Naive B cell (primary cell): ENCODE results near the gene BCL11B. TPM values are rescaled to one million over a fixed set of nuclear protein-coding genes. Genes with fewer than 3 reads are reported as not detected.

ENCODE experiments used
- ATAC-seq, 2 donors: fragments of 150-1000 bp; cut with Tn5 transposase; 2 replicates each; pipeline ENCODE4 v1.10.0; 2021; ENCODE audit warnings: low read depth in 2 of 2, mild to moderate bottlenecking in 2 of 2, moderate library complexity in 2 of 2
- DNase-seq: peaks from one replicate; pipeline ENCODE4 v3.0.0; 2022
- H3K27ac Mint-ChIP-seq, 6 donors: one replicate each; pipeline ENCODE4 v1.8.0; 2020 to 2022; ENCODE audit warnings: mild to moderate bottlenecking in 6 of 6, mixed read lengths in 6 of 6, moderate library complexity in 5 of 6, inconsistent platforms in 2 of 6
- H3K27me3 Mint-ChIP-seq, 3 donors: one replicate each; pipeline ENCODE4 v1.8.0; 2021 to 2022; ENCODE audit warnings: mixed read lengths in 3 of 3, mild to moderate bottlenecking in 1 of 3
- H3K36me3 Mint-ChIP-seq, 2 donors: one replicate each; pipeline ENCODE4 v1.8.0; 2020 to 2022; ENCODE audit warnings: mixed read lengths in 2 of 2, inconsistent platforms in 1 of 2, mild to moderate bottlenecking in 1 of 2
- H3K4me1 Mint-ChIP-seq, 3 donors: one replicate each; pipeline ENCODE4 v1.8.0; 2020 to 2022; ENCODE audit warnings: mixed read lengths in 3 of 3, inconsistent platforms in 1 of 3, mild to moderate bottlenecking in 1 of 3, moderate library complexity in 1 of 3
- H3K4me3 Mint-ChIP-seq, 8 donors: one replicate each; pipeline ENCODE4 v1.8.0; 2020 to 2022; ENCODE audit warnings: mild to moderate bottlenecking in 8 of 8, mixed read lengths in 8 of 8, moderate library complexity in 8 of 8, inconsistent platforms in 2 of 8
- H3K9me3 Mint-ChIP-seq, 7 donors: one replicate each; pipeline ENCODE4 v1.8.0; 2020 to 2022; ENCODE audit warnings: mixed read lengths in 7 of 7, mild to moderate bottlenecking in 5 of 7, inconsistent platforms in 2 of 7, moderate library complexity in 1 of 7
- polyA plus RNA-seq, 6 donors: library from polyadenylated mRNA; unstranded; fragments of 300-500 nt; fragmentation: Illumina TruSeq; gene quantifications; one replicate each; pipeline ENCODE4 v1.2.3, GENCODE V29; 2021; ENCODE audit warnings: low read depth in 6 of 6

The BCL11B gene
- polyA plus RNA-seq, 6 donors from 2014 or later = 0.03 to 0.05 TPM; not detected in 4

DNA sequence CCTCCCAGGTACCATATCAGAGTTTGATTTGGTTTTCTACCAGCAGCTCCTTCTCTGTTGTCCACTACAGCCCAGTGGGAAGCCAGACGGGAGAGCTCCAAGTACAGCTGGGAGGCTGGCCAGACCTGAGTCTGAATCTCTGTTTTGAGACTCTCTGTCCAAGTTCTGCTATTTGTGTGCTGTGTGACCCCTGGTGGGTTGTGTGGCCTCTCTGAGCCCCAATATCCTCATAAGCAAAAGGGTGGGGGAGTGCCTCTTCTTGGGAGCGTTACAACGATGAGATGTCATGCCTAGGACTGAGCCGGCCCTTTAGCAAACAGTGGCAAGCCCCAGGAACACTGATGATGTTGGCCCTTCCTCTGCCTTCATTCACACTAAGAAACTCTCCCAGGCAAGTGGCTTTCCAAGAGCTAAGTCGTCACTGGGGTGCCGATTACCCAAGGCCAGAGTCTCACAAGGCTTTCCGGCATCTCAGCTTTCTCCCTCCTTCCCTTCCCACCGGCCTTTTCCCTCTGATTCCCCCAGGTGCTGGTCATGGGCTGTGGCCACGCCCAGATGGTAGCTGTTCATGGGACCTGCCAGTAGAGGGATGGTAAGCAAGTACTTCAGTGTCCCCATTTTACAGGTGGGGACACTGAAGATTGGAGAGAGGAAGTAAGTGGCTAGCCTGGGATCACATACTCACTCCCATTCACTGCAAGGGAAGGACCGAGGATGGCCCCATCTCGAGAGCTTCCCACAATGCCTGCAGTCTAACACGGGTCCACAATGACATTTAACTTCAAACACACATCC lies 47.7 kb downstream of the BCL11B start:
- Mint-ChIP-seq H3K4me3 (no peak overlapping the region), H3K4me1 (no peaks in the 10 kb centered on the region)

DNA sequence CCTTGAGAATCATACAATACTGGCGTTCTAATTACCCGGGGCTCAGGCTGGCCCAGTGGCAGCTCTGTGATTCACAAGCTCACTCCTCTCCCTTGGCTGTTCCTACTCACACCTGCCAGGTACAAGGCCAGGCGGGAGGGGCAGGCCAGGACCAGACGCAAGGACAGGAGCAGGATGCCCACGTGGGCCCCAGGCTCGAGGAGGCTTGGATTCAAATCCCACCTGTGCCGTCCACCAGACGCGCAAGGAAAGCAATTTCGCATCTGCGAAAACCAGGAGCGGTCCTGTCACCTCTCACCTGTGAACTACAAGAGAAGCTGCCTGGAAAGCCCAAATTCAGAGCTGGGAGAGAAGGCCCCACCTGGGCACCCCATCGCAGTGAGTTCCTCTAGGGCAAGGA lies 50.6 kb downstream of the BCL11B start:
- H3K36me3 Mint-ChIP-seq = no peaks in the 10 kb centered on the region
- no peak for DNase-seq

More for the DNA sequence above, 47.7 kb downstream of the BCL11B start:
- H3K36me3 Mint-ChIP-seq = no peaks in the 10 kb centered on the region
- no peak overlapping the region for H3K27ac Mint-ChIP-seq
- DNase-seq (no peak), ATAC-seq (no peak)
- H3K9me3 Mint-ChIP-seq = peaks cover 0 to 7% (median 4%) of the 10 kb centered on the region in 7 donors
- peaks cover 10 to 16% (median 14%) of the 10 kb centered on the region in 3 donors for H3K27me3 Mint-ChIP-seq

DNA sequence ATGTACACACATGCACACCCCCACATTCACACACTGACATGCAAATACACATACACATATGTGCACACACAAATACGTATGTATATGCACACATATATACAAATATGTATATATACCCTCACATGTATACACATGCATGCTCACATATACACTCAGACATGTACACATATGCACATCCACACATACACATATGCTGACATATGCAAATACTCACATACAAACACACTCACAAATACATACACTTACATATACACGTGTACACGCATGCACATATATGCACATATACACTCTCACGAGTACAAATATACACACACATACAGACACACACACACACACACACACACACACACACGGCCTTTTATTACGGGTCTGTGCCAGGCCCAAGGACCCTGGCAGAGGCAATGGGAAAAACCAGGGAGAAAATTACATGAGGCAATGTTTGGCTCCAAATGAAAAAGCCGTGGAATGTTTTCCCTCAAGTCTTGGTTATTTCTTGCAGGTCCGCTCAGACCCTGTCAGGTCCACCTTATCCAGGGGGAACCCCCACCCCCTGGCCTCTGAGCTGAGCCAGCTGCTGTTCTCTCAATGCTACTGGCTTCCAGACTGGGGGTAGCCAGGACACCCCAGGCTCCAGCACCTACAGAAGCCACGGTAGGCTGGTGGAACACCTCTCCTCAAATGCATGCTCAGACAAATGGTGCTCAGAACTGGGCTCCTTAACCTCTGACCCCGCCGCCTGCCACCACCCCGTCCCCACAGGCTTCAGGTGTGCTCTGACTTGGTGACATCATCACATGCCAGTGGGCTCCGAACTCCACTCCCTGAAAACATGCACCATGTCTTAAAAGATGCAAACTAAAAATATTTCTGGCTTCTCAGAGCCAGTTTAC lies 54.7 kb downstream of the BCL11B start:
- Mint-ChIP-seq H3K4me1 (no peaks in the 10 kb centered on the region), H3K9me3 (peaks cover 0 to 13% (median 5%) of the 10 kb centered on the region in 7 donors), H3K4me3 (no peak overlapping the region), H3K36me3 (no peaks in the 10 kb centered on the region), H3K27me3 (no peaks in the 10 kb centered on the region), H3K27ac (no peak overlapping the region)
- ATAC-seq (no peak), DNase-seq (no peak)

More for the DNA sequence above, 50.6 kb downstream of the BCL11B start:
- no peak overlapping the region for H3K4me3 Mint-ChIP-seq
- peaks cover 0 to 3% (median 0%) of the 10 kb centered on the region in 3 donors for H3K27me3 Mint-ChIP-seq
- peaks cover 0 to 7% (median 4%) of the 10 kb centered on the region in 7 donors for H3K9me3 Mint-ChIP-seq
- ATAC-seq = no peak
- no peak overlapping the region for H3K27ac Mint-ChIP-seq
- no peaks in the 10 kb centered on the region for H3K4me1 Mint-ChIP-seq

DNA sequence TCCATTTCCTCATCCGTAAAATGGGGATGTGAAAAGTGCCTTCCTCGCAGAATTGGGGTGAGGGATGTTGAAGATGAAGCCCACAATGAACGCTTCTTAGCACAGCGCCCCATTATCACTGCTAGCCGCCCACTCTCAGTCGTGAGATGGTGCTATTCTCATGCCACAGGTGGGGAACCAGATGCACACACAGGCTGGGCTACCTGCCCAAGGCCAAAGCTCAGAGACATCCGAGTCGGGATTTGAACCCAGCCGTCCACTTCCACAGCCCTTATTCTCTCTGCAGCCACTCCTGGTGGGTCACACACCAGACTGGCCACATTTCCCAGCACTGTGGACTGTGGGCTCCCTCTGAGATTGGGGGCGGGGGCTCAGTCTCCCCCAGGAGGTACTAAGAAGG lies 55.8 kb downstream of the BCL11B start:
- H3K4me1 Mint-ChIP-seq = no peaks in the 10 kb centered on the region
- no peaks in the 10 kb centered on the region for H3K36me3 Mint-ChIP-seq
- H3K9me3 Mint-ChIP-seq = peaks cover 0 to 13% (median 5%) of the 10 kb centered on the region in 7 donors
- no peak for DNase-seq
- no peak overlapping the region for H3K27ac Mint-ChIP-seq
- no peak overlapping the region for H3K4me3 Mint-ChIP-seq
- ATAC-seq = no peak
- no peaks in the 10 kb centered on the region for H3K27me3 Mint-ChIP-seq

DNA sequence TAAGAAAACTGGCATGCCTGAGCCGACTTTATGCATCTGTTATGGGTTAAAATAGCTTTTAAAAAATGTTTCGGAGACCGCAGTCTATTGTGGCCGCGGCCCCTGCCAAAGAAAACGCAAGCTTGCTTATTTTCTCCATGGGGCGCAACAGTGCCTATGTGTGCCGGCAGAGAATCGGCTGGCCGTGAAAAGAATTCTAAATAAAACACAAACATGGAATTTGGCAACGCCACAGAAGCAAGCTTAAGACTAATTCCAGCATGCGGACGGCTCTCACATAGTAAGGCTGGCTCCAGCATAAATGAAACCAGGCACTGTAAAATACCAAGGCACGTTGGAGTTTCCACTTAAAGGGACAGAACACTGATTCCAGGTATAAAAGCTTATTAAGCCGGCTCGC lies 56.7 kb downstream of the BCL11B start:
- no peaks in the 10 kb centered on the region for H3K27me3 Mint-ChIP-seq
- H3K27ac Mint-ChIP-seq = no peak overlapping the region
- no peaks in the 10 kb centered on the region for H3K4me1 Mint-ChIP-seq
- H3K4me3 Mint-ChIP-seq = no peak overlapping the region
- H3K36me3 Mint-ChIP-seq = no peaks in the 10 kb centered on the region
- ATAC-seq (no peak), DNase-seq (no peak)
- peaks cover 0 to 13% (median 5%) of the 10 kb centered on the region in 7 donors for H3K9me3 Mint-ChIP-seq

DNA sequence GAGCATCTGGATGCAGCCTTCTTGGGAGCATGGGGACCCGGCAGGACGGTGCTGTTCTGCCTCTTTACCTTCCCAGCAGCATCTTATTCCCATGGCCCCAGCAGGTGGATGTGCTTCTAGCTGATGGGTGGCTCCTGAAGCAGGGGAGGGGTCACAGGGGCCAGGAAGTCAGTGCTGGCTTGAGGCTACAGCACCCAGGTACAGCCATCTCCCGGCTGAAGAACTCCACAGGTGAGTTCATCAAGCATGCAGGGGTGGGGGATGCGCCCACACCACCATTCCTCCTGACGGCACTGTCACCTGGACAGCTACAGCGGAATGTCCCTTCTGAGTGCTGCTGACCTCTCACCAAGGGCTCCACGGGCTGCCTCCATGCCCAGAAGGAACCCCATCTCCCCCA lies 57.3 kb downstream of the BCL11B start:
- no peaks in the 10 kb centered on the region for H3K4me1 Mint-ChIP-seq
- no peak overlapping the region for H3K4me3 Mint-ChIP-seq
- H3K9me3 Mint-ChIP-seq = peaks cover 0 to 13% (median 5%) of the 10 kb centered on the region in 7 donors
- H3K27ac Mint-ChIP-seq = no peak overlapping the region
- ATAC-seq = no peak
- no peaks in the 10 kb centered on the region for H3K27me3 Mint-ChIP-seq
- no peaks in the 10 kb centered on the region for H3K36me3 Mint-ChIP-seq
- DNase-seq = no peak

DNA sequence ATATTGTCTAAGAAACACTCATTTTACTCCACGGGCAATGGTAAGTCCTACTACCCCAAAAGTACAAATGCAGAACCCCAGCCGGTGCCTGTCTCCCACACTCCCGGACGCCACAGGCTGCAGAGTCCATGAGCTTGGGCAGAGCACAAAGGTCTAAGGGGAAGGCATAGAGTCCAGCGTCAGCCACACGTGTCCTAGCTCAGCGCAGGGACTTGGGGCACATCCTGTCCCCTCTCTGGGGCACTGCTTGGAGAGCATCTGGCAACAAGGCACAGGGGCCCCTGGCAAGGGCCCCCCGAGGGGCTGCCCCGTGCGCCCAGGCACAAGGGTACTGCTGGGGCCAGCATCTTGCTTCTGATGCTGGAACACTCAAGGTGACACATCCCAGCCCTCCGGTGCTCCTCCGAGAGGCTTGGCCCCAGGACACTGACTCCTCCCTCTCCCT lies 58.4 kb downstream of the BCL11B start:
- H3K9me3 Mint-ChIP-seq = peaks cover 0 to 13% (median 5%) of the 10 kb centered on the region in 7 donors
- DNase-seq (no peak), ATAC-seq (no peak)
- no peak overlapping the region for H3K4me3 Mint-ChIP-seq
- no peak overlapping the region for H3K27ac Mint-ChIP-seq
- H3K36me3 Mint-ChIP-seq = no peaks in the 10 kb centered on the region
- no peaks in the 10 kb centered on the region for H3K4me1 Mint-ChIP-seq
- no peaks in the 10 kb centered on the region for H3K27me3 Mint-ChIP-seq

DNA sequence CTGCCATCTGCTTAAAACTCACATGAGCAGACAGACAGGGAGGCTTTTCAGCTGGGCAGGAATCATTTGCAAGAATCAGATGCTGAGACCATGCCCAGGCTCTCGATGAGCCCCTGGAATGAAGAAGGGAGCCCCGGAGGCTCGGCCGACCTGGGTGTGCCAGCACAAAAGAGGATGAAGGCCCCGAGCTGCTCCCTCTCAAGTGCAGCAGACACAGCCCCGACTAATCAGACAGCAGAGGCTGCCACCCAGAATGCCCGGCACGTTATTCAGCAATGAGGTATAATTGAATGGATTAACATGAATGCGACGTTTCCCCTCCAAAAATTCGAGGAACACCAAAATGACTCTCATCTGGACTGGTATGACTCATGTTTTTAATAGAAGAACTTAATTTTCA lies 58.9 kb downstream of the BCL11B start:
- H3K36me3 Mint-ChIP-seq = no peaks in the 10 kb centered on the region
- no peak overlapping the region for H3K27ac Mint-ChIP-seq
- no peaks in the 10 kb centered on the region for H3K27me3 Mint-ChIP-seq
- H3K4me1 Mint-ChIP-seq = no peaks in the 10 kb centered on the region
- no peak overlapping the region for H3K4me3 Mint-ChIP-seq
- ATAC-seq (no peak), DNase-seq (no peak)
- peaks cover 0 to 13% (median 5%) of the 10 kb centered on the region in 7 donors for H3K9me3 Mint-ChIP-seq

DNA sequence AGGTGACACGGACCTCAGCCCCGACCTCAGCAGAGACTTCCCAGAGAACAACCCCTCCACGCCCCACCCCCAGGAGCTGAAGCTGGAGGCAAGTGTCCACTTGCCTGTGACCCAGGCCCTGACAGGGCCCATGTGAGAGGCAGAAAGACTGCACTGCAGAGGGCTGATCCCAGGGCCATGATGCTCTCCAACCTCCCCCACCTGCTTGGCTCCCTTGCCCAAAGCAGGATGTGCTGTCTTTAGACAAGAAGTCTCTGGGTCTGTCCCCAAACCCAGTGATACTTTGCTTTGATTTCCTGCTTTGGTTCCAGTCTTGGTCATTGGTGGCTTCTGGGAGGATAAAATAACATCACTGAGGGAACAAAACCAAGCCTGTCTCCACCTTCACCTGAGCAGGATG lies 59.4 kb downstream of the BCL11B start:
- no peaks in the 10 kb centered on the region for H3K36me3 Mint-ChIP-seq
- H3K27me3 Mint-ChIP-seq = no peaks in the 10 kb centered on the region
- H3K4me3 Mint-ChIP-seq = no peak overlapping the region
- H3K9me3 Mint-ChIP-seq = peaks cover 0 to 13% (median 5%) of the 10 kb centered on the region in 7 donors
- no peaks in the 10 kb centered on the region for H3K4me1 Mint-ChIP-seq
- DNase-seq (no peak), ATAC-seq (no peak)
- H3K27ac Mint-ChIP-seq = no peak overlapping the region

DNA sequence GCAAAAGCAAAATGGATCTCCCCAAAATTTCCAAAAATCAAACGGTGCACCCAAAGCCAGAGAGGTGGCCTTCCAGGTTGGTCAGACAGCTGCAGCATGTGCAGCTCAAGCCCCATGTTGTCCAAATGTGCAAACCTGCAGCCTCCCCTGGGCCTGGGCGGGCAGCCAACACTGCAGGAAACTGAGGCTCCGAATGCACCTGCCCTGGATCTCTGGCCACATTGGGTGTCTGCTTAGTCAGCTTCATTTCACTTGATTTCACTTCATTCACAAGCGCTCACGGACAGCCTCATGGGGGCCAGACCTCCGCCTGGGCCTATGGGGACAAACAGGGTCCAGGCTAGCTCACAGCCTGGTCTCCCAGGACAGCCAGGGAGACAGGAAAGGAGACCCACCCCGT lies 59.8 kb downstream of the BCL11B start:
- H3K9me3 Mint-ChIP-seq = peaks cover 0 to 13% (median 3%) of the 10 kb centered on the region in 7 donors
- peak overlapping the region in 1 of 6 donors; percentile 57 for H3K27ac Mint-ChIP-seq
- DNase-seq = no peak
- no peaks in the 10 kb centered on the region for H3K4me1 Mint-ChIP-seq
- H3K4me3 Mint-ChIP-seq = no peak overlapping the region
- no peaks in the 10 kb centered on the region for H3K27me3 Mint-ChIP-seq
- no peak for ATAC-seq
- no peaks in the 10 kb centered on the region for H3K36me3 Mint-ChIP-seq

DNA sequence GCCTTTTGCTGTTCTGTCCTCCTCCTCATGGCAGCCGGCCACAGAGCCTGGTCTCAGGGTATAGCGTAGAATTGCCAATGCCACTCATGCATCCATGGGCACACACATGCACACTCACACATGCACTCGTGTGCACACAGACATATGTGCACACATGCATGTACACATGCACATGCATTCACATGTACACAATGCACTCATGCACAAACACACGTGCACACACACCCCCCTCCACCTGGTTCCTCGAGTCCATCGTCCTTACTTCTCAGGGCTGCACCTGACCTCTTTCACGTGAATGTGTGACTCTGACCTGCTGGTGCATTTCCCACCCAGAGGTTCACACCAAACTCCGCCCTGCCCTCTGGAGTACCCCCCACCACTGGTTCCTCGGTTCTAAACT lies 60.6 kb downstream of the BCL11B start:
- no peak overlapping the region for H3K4me3 Mint-ChIP-seq
- ATAC-seq = no peak
- no peaks in the 10 kb centered on the region for H3K27me3 Mint-ChIP-seq
- peaks cover 0 to 6% (median 1%) of the 10 kb centered on the region in 7 donors for H3K9me3 Mint-ChIP-seq
- no peaks in the 10 kb centered on the region for H3K4me1 Mint-ChIP-seq
- DNase-seq = no peak
- H3K36me3 Mint-ChIP-seq = no peaks in the 10 kb centered on the region
- peak overlapping the region in 1 of 6 donors; percentile 33 for H3K27ac Mint-ChIP-seq

DNA sequence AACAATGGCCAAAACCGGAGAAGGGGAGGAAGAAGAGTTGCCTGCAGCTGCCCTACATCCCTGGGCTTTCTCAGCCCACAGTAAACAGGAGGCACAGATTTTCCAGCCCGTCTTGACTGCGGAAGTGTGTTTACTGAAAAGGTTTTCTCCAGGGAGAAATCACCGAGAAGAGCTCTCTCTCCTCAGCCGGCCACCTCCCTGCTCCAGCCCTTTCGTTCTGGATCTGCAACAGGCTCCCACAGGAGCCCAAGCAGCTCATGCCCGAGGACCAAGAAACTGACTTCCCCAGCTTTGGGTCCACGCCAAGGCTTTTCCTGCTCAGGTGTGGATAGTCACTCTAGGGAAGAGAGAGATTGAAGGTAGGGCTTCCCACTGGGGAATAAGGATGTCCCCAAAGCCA lies 61.7 kb downstream of the BCL11B start:
- H3K27ac Mint-ChIP-seq = no peak overlapping the region
- ATAC-seq = no peak
- H3K4me3 Mint-ChIP-seq = no peak overlapping the region
- H3K4me1 Mint-ChIP-seq = no peaks in the 10 kb centered on the region
- DNase-seq = no peak
- peaks cover 0 to 4% (median 0%) of the 10 kb centered on the region in 7 donors for H3K9me3 Mint-ChIP-seq
- H3K36me3 Mint-ChIP-seq = no peaks in the 10 kb centered on the region
- H3K27me3 Mint-ChIP-seq = no peaks in the 10 kb centered on the region

DNA sequence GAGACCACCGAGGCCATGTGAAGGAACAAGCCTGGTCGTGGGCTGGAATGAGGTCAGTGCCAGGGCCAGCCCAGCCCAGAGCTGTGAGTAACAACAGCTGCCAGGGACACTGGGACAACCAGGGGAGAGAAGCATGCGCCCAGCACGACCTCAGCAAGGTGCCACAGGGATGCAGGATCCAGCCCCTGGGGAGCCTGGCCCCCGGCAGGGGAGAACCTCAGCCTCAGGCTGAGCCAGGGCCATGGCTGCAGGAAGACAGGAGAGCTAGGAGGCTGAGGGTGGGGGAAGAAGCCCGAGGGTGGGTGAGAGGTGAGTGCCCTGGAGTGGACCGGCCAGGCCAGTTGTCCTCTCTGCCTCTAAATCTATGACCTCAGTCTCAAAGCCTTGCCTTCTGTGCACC lies 62.6 kb downstream of the BCL11B start:
- Mint-ChIP-seq H3K27ac (no peak overlapping the region), H3K27me3 (peaks cover 0 to 3% (median 0%) of the 10 kb centered on the region in 3 donors), H3K9me3 (peaks cover 0 to 4% (median 0%) of the 10 kb centered on the region in 7 donors), H3K4me1 (no peaks in the 10 kb centered on the region), H3K4me3 (no peak overlapping the region), H3K36me3 (no peaks in the 10 kb centered on the region)
- no peak for DNase-seq
- no peak for ATAC-seq
